ENCODE data around the gene ADPRHL1.
"Not testable (repeated sequence)": the region's sequence is repeated elsewhere in the genome, so short reads cannot be mapped to it uniquely, and the experiment has no call there.

The ADPRHL1 gene

DNA sequence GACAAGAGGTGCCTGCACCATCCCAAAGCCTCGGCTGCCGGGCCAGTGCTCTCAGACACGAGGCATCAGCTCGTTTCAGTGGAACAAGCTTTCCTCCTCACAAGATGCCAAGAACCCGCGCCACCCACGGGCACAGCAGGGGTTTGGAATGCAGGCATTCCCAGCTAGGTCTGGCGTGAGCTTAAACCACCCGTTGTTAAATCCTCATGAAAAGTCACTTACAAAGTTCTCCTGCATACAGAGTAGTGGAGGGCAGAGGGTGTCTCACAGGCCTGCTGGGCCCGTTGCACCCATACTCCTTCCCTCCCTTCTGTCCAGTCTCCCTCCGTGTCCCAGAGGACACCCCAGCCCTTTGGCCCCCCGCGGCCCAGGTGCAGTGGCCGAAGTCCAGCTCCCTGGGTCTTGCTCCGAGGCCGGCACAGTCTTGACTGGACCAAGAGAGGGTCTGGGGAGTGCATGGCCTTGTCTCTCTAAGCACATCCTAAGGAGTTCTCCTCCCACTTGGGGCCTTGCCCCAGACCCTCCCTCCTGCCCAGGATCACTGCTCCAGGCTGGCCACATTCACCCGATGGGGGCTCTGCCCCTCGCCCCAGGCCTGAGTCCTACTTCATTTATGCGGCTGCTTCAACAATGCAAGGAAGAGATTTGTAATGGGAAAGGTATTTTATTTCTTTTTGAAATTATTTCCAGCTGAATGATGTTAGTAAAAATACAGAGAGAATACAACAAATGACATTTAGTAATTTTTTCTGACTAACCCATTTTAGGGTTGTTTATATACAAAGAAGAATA, 54.1 kb downstream of the ADPRHL1 start:
- no peak for DNase-seq

DNA sequence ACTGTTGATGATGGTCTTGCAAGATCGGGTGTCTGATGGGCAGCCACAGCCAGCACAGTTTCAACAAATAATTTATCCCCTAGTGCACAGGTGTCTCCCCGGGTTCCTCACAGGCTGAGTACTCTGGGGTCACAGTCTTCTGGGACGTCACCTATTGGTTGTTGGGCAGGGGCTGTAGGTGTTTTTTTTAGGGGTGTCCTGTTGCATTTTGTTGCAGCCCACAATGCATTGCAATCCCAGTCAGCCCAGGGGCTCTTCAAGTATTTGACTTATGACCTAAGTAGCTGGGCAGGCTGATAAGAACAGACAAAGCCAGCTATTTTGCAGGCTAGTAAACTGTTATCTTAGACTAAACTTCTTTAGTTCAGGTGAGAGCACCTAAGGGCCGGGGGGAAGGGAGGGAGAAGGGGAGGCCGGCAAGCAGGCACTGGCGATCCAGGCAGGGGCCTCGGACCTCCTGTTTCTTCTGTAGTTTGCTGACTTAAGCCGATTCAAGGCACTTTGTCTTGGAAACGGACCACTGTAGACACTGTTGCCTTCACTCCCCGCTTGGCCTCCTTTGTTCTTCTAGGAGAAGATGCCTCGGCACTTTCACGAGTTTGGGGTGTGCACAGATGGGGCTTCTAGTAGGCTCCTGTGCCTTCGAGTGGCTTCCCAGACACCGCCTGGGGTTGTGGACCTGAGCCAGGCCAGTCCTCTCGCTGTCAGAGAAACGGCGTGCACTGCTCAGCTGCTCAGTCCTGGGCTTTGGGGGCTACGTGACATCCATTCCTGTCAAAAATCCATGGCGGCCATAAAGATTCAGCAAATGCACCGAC, 55.5 kb downstream of the ADPRHL1 start:
- DNase-seq = no peak

DNA sequence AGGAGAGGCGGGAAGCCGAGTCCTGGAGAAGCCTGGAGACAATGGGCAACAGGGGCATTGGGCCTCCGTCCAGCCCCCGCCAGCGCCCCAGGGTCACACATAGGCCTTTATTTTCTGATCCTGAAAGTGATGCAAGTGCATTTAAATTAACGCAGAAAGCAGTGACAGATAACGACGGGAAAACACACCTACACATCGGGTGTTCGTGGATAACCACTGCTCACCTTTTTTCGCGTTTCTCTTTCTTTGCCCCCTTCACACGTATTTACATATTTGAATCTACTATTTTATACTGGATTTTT, 59.0 kb downstream of the ADPRHL1 start:
- DNase-seq = no peak

DNA sequence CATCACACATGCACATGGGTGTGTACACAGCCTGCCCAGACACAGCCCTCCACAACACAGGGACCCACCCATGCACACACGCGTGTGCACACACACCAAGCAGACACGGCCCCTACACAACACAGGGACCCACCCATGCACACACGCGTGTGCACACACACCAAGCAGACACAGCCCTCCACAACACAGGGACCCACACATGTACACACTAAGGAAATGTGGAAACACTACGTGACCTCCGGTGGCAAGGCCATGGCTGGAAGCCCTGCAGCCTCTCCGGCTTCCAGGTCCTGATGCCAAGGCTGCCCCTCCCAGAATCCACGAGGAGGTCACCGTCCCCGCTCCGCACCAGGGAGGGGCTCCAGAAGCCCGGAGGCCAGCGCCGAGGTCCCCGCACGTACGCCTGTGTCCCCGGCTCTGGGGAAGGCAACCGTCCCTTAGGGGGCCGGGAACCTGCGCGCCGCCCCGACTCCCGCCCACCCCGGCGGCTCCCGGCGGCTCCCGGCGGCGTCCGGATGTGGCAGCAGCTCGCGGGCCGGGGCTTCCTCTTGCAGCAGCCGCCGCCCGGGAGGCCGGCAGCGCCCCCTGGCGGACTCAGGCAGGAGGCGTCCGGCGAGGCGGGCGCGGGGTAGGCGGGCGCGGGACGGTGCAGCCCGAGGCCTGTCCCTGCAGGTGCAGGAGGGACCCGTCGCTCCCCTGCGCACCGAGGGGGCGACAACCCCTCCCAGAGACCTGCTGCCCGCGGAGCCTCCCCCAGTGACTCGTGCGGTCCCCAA, 59.5 kb downstream of the ADPRHL1 start:
- DNase-seq = no peak

DNA sequence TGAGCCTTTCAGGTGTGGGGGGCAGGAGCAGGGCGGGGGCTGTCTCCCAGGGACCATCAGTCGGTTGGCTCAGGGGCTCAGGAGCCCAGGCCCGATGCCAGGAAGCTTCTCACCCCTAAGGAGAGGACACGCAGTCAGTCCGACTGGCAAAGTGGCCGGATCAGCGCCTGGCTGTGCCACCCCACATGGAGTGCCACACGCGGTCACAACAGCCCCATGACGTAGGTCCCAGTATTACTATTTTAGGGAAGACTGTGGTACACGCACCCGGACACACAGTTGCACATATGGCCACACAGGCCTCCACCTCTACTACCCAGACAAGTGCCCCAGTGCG, 60.1 kb downstream of the ADPRHL1 start:
- DNase-seq = no peak

DNA sequence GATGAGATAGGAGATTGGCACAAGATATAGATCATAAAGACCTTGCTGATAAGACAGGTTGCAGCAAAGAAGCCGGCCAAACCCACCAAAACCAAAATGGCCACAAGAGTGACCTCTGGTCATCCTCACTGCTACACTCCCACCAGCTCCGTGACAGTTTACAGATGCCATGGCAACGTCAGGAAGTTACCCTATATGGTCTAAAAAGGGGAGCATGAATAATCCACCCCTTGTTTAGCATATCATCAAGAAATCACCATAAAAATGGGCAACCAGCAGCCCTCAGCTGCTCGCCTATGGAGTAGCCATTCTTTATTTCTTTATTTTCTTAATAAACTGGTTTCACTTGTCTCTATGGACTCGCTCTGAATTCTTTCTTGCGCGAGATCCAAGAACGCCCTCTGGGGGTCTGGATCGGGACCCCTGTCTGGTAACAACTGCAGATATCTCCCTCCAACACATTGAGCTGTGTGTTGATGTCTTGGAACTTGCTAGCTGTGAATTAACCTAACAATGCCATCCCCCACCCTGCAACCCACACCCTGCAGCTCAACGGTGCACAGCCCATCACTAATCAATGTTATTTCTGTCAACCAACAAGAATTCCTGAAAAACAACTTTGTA, 62.3 kb downstream of the ADPRHL1 start:
- no peak for DNase-seq

DNA sequence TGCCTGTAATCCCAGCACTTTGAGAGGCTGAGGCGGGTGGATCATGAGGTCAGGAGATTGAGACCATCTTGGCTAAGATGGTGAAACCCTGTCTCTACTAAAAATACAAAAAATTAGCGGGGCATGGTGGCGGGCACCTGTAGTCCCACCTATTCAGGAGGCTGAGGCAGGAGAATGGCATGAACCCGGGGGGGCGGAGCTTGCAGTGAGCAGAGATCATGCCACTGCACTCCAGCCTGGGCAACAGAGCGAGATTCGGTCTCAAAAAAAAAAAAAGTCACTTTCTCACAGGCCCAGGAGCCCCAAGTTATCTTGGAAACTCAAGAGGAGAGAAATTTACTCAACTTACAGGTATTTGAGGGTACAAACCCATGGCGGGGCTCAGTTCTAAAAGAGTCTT, 63.7 kb downstream of the ADPRHL1 start:
- not testable (repeated sequence) for DNase-seq

DNA sequence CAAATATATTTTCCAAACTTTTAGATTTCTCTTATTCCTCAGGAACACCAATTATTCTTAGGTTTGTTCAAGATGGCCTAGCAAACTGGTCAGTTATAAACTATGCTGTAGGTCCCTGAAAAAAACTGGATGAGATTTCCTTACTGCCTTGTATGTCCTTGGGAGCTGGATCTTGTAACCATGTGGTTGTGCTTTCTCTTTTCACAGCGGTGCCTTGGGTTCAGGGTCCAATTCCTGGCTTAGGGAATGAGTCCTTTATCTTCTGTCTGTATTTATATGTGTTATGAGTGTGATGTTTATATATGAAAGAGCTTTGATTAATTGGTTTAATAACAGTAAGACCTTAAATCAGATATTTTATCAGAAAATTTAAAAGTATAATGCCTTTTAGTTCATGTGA, 65.9 kb downstream of the ADPRHL1 start:
- no peak for DNase-seq

DNA sequence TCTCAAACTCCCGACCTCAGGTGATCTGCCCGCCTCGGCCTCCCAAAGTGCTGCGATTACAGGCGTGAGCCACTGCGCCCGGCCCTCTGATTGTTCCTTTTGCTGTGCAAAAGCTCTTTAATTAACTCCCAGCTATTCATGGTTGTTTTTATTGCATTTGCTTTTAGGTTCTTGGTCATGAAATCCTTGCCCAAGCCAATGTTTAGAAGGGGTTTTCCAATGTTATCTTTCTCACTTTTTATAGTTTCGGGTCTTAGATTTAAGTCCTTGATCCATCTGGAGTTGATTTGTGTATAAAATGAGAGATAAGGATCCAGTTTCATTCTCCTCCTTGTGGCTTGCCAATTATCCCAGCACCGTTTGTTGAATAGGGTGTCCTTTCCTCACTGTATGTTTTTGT, 70.2 kb downstream of the ADPRHL1 start:
- no peak for DNase-seq

DNA sequence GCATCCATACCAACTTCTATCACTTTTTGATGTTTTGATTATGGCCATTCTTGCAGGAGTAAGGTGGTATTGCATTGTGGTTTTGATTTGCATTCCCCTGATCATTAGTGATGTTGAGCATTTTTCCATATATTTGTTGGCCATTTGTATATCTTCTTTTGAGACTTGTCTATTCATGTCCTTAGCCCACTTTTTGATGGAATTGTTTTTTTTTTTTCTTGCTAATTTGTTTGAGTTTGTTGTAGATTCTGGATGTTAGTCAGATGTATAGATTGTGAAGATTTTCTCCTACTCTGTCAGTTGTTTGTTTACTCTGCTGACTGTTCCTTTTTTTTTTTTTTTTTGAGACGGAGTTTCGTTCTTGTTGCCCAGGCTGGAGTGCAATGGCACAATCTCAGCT, 70.7 kb downstream of the ADPRHL1 start:
- DNase-seq = not testable (repeated sequence)

DNA sequence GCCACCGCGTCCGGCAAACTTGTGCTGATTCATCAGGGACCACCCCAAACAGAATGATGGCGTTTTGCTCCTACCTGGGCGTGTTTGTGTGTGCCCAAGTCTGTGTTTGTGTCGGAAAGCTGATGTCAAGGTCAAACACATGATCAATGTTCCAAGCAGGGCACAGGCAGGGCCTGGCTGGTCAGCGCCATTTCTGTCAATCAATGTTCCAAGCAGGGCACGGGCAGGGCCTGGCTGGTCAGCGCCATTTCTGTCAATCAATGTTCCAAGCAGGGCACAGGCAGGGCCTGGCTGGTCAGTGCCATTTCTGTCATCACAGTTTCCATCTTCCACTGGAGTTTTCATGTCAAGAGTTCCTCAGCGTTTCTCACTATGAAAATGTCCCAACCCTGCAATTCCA, 74.5 kb downstream of the ADPRHL1 start:
- DNase-seq = no peak

DNA sequence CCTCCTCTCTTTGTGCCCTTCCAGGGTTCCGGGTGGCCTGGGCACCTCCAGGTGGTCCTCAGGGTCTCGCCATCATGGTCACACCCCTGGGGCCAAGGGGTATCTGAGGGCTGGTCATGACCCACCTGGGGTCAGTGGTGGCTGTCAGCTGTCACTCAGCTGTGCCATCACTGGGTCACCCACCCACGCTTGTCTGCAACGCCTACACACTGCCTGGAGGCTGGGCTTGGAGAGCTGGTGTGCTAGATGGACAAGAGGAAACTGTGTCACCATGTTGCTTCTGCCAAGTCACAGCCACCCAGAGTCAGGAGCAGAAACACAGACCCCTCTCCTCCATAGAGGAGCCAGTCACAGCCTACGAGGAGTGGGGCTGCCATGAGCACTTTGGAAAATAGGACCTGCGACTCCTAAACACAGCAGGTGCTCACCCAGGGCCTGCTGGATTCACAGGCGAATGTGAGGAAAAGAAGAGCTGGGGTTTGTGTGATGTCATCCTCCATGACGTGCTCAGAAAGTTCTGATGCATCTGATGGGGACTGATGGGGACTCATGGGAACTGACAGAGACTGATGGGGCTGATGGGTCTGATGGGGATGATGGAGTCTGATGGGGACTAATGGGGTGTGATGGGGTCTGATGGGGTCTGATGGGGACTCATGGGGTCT, 78.6 kb downstream of the ADPRHL1 start:
- no peak for DNase-seq

DNA sequence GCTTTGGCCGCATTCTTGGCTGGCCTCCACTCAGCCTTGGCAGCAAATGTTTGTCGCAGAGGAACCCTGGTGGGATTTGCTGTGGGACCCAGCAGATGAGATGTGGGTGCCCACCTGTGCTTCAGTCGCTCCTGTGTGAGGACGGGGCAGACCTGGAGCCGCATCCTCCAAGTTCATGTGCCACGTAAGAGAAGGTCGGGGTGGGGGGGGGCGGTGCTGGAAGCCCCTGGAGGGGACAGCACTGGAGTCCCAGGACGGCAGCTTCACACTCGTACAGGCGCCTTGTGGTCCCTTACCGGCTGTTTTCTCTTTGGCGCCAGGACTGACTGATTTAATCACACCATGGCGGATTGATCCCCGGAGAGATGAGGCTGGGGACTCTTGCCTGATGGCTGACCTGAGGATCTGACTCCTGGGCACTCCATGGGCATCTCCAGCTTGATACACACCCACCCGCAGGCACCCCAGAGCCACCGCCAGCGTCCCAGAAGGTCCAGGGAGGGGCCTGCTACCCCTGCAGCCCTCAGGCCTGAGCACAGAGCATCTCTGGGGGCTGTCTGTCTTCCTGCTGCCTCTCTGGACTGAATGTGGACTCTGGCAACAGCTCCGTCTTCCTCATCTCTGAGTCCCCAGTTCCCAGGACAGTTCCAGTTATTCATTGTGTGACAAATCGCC, 79.3 kb downstream of the ADPRHL1 start:
- no peak for DNase-seq

DNA sequence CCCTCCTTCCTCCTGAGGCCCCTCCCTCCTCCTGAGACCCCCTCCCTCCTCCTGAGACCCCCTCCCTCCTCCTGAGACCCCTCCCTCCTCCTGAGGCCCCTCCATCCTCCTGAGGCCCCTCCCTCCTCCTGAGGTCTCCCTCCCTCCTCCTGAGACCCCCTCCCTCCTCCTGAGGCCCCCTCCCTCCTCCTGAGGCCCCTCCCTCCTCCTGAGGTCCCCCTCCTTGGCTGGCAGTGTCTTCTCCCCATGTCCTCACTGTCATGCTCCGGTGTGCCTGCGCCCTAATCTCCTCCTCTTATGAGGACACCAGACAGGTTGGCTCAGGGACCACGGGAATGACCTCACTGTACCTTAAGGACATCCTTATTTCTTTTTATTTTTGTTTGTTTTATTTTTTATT, 81.6 kb downstream of the ADPRHL1 start:
- DNase-seq = not testable (repeated sequence)

DNA sequence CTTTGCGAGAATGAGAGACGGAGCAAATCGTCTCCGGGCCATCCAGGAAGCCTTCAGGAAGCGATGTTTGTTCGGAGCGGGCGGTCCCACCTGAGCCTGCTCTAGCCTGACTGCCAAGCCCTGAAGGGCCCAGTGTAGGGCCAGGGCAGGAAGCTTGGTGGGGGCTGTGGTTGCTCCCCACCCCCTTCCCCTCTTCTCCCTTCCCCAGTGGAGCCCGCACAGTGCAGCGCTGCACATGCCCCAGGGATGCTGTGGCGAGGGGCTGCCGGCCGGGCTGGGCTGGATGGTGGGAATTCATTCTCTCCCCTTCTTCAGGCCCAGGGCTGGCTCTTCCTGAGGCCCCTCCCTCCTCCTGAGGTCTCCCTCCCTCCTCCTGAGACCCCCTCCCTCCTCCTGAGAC, 82.2 kb downstream of the ADPRHL1 start:
- no peak for DNase-seq

DNA sequence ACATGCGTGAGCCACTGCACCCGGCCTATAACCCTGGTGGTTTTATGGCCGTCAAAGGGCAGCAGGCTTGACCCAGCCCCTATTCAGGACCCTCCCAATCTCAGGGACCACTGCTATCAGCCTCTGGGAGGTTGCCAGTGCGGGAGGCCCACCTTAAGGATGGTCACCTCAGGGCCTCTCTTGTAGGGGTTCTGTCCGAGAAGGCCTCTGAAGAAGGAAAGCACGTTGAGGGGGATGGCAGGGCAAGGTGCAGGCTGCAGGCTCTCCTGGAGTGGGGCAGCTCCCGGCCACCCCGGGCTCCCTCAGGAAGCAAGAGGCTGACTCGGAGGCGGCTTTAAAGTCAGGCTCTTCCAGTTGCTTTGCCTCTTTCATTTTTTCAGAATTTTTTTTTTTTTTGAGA, 83.4 kb downstream of the ADPRHL1 start:
- DNase-seq = no peak

DNA sequence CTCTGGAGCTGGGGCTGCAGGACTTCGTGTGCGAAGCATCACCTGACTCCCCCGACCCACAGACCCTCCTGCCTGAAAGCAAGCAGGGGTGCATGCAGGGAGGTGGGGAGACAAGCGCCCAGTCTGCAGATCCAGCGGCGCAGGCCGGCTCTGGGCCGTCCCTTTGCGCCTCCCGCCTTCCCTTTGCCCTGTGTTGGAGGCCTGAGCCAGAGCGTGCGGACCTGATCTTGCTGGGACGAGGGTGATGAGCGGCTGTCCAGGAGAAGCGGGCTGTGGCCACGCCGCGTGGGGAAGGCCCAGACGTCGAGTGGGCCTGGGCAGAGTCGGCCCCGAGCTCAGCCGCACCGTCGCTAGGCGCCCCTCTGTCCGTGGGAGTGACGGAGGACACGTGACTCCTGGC, 84.1 kb downstream of the ADPRHL1 start:
- DNase-seq = no peak

DNA sequence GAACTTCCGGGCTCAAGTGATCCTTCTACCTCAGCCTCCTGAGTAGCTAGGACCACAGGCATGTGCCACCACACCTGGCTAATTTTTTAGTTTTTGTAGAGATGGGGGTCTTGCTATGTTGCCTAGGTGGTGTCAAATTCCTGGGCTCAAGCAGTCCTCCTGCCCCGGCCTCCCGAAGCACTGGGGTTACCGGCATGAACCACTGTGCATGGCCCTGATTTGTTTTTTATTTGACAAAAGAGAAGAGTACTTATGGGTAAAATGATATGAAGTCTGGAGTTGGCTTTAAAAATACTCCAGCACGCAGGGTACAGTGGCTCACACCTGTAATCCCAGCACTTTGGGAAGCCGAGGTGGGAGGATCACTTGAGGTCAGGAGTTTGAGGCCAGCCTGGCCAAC, 84.9 kb downstream of the ADPRHL1 start:
- DNase-seq = not testable (repeated sequence)

DNA sequence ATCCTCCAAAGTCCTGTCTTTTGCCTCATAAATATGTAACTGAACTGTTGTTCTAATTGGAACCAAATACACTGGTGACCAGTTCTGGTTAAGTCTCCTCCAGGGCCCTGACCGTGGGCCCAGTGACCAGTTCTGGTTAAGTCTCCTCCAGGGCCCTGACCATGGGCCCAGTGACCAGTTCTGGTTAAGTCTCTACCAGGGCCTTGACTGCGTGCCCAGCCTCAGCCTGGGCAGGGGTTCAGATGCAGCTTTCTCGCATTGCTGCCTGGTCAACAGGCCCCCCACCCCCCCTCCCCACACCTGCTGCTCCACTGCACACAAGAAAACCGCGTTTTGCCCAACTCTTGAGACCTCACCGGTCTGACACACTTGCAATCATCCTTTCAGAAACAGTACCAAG, 85.5 kb downstream of the ADPRHL1 start:
- no peak for DNase-seq

DNA sequence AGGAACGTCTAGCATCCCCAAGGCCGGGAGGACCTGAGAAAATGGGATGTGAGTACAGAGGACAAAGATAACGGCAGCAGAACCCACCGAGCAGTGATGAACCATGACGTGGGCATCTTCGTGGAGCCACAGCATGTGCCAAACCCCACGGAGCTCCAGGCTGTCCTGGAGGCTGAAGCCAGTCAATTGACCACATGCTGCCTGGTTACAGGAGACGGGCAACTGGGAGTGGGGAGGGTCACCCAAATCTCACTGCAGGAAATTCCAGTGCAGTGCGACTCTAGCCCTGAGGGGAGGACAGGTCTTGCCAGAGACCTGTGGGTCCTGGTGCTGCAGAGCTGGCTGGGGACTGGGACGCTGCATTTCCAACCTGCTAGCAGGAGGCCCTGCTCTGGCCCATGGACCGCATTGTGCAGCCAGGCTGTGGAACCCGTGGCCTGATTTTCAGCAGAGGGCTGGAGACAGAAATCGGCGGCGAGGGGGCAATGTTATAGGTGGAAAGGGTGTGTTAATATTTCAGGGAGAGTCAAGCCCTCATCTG, 86.2 kb downstream of the ADPRHL1 start:
- DNase-seq = no peak

DNA sequence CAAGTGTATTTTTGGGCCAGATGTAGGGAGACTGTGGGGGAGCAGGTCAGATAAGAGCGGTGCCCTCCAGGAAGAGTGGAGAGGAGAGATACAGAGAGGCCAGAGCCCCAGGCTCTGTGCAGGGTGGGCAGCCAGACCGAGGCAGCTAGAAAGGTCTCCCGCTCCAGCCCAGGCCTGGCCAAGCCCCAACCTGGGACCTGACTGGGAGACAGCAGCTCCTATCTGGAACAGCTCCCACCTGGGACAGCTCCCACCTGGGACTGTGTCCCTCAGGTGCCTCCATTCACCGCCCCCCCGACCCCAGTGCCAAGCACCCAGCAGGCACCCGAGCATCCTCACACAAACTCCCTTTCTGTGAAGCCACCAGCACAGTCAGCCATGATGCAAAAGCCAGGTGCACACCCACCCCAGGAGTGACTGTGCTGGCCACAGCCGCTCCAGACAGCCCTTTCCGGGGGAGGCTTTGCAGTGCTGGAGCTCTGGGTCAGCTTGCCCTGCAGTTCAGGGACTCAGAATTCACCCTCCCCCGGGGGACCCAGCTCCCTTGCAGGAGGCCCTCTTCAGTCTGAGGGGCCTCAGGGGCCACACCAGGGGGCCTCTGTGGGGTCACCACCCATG, 87.2 kb downstream of the ADPRHL1 start:
- no peak for DNase-seq

DNA sequence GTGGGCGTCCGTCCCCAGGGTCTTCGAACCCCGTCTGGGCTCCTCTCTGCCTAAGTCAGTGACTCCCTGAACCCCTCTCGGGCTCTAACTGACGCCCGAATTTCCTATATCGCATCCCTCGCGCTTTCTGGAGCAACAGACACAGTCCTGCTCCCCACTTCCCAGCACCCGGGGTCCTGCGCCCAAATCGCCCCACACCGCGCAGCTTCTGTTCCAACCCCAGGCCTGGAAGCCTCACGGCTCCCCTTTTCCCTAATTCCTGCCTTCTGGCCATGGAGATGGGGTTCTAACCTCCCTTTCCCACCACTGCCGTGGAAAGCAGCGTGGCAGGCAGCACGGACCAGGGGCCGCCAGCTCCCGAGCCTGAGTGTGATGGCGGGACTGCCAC, 87.7 kb downstream of the ADPRHL1 start:
- DNase-seq = no peak
